NCI-H226 (cell line): ENCODE data around the gene MGMT.

Source experiments
- DNase-seq: peaks from one replicate; pipeline ENCODE4 v3.0.0-alpha.2; 2015

Gene MGMT

DNA sequence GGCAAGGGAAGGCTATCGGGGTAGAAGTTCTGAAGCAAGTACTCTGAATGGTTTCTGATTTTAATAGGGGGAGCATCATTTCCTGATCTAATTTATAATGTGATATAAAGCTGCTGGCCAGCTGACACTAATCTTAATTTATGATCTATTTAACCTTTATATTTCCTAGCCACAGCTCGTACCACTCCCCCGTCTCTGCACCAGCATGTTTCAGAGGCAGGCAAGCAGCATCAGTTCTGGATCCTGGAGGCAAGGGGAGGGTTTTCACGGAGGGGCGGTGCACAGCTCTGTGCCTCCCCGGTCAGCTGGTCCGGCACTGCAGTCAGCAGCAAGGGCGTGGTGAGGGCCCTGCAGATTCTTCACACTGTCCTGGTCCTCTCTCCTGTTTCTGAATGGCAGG lies 30.0 kb downstream of the MGMT start:
- no peak for DNase-seq

- no peak for DNase-seq
Observed at GRCh38 chr10:129498680-129499079, 31.6 kb downstream of the MGMT start.

GRCh38 chr10:129500617-129501339 lies 33.7 kb downstream of the MGMT start:
- no peak for DNase-seq

- DNase-seq: no peak
Observed at GRCh38 chr10:129501652-129502436, 34.8 kb downstream of the MGMT start.

- no peak for DNase-seq
Observed at GRCh38 chr10:129502448-129502847, 35.4 kb downstream of the MGMT start.

- no peak for DNase-seq
Observed at GRCh38 chr10:129505500-129506075, 38.5 kb downstream of the MGMT start.

GRCh38 chr10:129506101-129506797 lies 39.2 kb downstream of the MGMT start:
- no peak for DNase-seq

DNA sequence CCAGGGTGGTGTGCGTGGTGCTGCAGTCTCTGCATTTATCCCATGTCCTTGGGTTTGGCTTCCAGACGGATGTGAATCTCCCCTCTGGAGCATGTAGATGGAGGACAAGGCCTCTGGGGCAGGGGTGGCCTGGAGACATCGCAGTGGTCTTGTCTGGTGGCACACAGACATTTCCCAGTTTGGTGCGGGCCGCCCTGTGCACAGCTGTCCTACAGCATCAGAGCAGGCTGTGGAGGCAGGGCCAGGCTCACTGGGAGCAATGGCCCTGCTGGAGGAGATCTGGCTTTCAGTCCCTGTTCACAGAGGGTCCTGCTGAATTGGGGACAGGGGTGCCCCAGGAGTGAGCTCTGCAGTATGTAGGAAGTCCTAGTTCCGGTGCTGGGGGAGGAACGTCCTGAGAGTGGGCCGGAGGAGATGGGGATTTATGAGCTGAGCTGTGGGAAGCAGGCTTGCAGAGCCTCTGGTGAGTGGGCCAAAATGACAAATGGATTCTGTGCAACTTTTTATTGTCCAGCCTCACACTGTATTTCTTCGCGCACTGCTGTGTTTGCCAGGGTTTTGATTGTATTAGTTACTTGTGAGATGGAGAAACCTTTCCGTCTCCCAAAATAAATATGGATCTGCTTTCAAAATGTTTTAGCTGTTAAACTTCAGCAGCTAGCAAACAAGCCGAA lies 40.3 kb downstream of the MGMT start:
- no peak for DNase-seq

DNA sequence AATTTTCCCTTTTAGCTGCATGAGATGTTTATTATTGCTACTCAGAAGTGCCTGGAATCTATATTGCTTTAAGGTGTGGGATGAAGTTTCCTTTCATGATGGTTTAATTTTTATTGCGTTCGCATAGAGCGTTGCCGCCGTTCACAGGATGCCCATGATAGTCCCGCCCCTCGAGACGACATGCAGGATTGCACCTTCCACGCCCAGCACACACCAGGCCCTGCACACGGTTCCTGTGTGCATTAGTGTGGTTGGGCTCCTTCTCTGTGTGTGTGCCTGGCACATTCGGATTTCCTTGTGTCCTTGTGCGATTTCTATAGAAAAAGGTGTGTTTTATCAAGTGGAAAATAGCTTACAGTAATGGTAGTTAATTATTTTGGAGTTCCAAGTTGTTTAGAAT lies 42.1 kb downstream of the MGMT start:
- no peak for DNase-seq

DNA sequence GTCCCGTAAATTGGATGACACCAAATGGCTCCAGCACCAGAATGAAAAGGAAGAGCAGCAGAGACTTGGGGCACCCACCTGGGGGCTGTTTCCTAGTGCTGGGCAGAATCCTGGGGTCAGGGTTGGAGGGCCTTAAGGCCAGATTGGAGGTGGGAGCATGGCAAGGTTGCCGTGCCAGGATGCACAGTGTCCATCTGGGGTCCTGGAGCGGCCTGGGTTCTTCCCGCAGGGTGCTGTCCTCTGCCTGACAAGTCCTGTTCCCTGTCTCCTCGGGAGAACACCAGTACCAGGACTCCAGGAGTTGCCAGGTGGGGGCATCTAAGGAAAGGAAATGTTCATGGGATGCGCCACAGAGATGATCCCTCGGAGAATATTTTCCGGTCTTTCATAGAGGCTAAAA lies 42.8 kb downstream of the MGMT start:
- DNase-seq: no peak

DNA sequence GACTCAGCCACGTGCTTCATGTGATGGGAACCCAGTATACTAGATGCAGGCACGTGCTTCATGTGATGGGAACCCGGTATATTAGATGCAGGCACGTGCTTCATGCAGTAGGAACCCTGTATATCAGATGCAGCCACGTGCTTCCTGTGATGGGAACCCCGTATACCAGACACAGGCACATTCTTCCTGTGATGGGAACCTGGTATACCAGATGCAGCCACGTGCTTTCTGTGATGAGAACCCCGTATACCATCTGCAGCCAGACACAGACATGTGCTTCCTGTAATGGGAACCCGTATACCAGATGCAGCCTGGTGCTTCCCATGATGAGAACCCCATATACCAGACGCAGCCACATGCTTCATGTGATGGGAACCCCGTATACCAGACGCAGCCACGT lies 44.0 kb downstream of the MGMT start:
- DNase-seq: no peak

- no peak for DNase-seq
Observed at GRCh38 chr10:129511758-129512157, 44.7 kb downstream of the MGMT start.

DNA sequence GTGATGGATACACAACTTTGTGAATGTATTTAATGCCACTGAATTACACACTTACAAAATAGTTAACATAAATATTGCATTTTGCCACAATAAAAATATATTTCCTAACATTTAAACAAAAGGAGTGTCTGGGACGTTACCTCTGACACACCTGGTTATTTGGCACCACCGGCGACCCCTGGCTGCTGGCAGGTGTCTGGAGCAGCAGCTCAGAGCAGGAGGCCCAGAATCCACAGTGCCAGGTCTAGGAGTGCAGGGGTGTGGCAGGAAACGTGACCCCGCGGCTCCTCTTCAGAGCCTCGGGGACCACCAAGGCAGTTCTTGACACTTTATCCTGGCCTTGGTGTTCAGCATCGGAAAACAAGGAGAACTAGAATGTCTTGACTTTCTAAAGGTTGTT lies 46.3 kb downstream of the MGMT start:
- DNase-seq: no peak

GRCh38 chr10:129514568-129515451 lies 47.8 kb downstream of the MGMT start:
- DNase-seq: no peak

DNA sequence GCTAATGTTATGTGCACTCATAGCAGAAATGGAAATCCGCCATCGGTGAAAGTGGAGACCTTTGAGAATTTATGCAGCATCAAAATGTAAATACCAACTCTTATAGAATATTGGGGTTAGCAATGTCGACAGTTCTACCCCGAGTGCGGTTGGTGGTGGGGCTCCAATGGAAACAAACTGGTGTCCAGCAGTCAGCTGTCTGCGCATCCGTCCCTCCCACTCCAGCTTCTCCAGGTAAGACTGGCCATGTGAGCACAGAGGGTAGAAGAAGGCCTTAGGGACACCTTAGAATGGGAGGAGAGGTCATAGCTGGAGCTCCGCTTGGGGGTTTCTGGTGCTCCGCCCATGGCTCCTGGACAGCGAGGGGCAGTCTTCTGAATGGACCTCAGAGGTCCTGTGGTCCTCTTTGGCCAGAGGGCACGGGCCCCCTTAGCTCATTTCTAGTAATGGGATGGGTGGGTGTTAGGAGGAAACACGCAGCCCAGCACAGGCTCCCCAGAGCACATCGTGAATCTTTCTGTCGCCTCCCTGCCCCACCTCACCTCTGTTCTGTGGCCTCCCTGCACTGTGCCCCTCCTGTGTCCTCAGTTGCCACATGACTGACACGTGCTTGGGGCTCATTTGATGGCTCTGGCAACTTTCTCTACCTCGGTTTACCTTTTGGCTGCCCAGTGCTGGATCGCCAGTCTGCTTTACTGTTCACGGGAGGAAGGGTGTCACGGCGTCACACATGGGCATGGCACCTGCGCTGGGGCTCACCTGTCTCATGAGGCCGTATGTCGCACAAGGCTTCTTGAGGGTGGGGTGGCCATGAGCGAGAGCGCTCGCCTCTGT lies 50.0 kb downstream of the MGMT start:
- no peak for DNase-seq

DNA sequence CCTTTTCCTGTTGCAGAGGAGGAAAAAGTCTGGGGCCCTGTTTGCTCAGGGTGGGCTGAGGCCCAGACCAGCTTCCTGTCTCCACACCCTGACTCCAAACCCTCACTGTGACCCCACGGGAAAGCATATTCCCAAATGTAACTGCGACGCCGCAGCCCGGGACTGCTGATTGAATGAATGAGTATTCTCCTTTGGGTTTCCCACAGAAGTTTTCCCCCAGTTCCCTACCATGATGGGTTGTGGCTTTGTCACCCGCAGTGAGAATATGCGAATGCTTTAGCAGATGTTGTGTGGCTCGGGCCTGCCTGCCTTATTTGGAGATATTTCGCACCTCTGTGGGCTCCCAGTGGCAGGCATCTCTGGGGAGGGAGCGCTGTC lies 50.6 kb downstream of the MGMT start:
- no peak for DNase-seq

- no peak for DNase-seq
Observed at GRCh38 chr10:129518793-129519192, 51.8 kb downstream of the MGMT start.

GRCh38 chr10:129520440-129521080 lies 53.5 kb downstream of the MGMT start:
- DNase-seq: no peak

- DNase-seq: no peak
Observed at GRCh38 chr10:129521161-129522025, 54.4 kb downstream of the MGMT start.
